ENCODE measurements around the gene DYNLL2.
A peak's percentile ranks its signal among the peaks of the same experiment; 100 is the strongest.
"Not testable (repeated sequence)": the region's sequence is repeated elsewhere in the genome, so short reads cannot be mapped to it uniquely, and the experiment has no call there.

Gene DYNLL2

DNA sequence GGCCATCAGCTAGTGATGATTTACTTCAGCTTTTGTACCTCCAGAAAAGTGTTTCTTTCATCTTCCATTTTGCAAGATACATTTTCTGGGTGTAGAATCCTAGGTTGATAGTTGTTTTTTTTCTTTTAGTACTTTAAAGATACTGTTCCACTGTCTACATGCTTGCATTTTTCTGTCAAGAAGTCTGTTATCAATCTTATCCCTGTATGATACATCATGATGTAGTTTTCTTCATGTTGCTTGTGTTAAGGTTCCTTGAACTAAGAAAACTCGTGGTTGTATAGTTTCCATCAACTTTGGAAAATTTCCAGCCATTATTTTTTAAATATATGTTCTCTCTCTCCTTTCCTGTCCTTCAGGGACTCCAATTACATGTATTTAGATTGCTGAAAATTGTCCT lies 24.1 kb downstream of the DYNLL2 start:
- no peak for DNase-seq

- DNase-seq = no peak
These were observed 26.0 kb downstream of the DYNLL2 start for GRCh38 chr17:58109197-58109596.

- DNase-seq = no peak
These were observed 26.8 kb downstream of the DYNLL2 start for GRCh38 chr17:58110012-58110411.

- DNase-seq = no peak
These were observed 28.5 kb downstream of the DYNLL2 start for GRCh38 chr17:58111676-58112075.

DNA sequence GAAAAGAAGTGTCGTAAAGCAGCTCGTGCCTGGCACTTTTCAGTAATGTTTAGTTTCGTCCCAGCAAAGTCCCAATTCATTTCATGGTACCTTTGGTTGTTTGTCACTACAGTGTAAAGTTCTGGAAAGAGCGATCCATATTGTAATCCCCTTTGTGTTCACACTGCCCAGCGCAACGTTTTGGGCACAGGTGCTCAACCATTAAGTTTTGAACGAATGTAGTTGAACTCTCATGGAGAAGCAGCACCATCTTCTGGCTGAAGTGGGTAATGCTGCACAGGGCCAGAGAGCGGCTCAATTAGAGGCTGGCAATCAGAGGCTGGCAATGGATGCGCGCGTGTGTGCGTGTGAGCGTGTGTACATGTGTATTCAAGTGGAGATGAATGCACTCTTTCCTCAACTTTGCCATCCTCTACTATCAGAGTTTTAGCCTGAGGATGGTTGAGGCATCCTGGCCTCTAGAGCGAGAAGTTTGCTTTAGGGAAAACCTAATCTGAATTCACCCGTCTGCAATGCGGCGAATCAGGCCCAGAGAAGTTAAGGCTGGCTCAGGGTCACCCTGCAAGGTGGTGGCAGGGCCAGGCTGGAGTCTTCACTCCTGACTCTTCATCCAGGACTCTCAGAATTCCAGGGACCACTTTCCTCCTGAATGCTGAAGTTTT lies 29.9 kb downstream of the DYNLL2 start:
- peak; percentile 84 for DNase-seq

DNA sequence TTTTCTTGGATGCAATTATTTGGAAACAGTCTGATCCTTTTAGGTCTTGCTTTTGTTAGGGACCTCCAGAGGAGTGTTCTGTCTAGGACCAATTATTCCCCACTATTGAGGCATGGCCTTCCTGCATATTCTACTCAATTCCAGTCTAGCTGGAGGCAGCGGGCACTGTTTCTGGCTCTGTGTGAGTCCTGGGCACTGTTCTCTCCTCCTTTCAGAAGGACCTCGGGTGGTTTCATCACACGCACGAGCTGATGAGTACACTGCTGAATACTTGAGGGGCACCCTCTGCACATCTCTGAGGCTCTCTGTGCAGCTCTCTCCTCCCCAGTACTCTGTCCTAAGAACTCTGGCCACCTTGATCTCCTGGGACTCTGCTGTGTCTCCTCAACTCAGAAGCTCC lies 30.7 kb downstream of the DYNLL2 start:
- DNase-seq = no peak

GRCh38 chr17:58117382-58117781 lies 34.2 kb downstream of the DYNLL2 start:
- DNase-seq = no peak

DNA sequence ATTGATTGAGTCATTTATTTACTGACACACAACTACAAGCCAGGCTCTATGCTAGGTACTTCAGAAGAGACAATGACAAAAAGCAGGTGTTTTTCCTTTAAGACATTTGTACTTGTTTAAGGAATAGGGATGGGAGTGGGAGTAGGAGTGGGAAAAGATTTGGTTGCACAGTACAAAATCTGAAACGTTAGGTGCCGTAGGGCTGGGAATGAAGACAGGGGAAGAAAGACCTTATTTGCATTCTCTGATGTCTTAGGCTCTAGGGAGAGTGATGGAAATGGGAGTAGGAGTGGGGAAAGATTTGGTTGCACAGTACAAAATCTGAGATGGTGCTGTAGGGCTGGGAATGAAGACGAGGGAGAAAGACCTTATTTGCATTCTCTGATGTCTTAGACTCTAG lies 36.3 kb downstream of the DYNLL2 start:
- no peak for DNase-seq

DNA sequence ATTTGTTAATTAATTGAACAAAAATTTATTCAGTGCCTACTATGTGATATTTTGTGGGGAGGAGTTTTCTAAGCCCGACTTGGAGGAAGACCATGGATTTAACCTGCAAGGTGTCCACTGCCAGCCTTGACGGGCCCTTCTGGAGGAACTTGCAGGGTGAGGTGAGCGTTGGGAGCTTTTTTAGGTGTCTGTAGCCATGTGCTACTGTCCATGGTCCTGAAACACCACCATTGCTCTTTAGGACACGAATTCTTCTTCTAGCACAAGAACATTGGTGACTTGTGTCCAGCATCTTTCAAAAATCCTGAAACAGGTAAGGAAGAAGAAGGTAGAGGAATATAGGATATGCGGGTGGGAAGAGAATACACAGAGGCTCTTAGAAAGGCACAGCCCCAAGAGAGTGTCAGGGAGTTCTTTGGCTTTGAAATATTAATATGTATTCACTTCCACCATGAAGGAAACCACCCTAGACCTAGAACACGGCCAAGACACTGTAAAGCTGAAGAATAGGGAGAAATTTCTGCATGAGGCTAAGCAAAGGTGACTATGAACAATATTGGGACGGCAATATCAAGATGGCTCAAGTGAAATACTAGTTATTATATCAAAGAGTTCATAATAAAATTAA lies 37.1 kb downstream of the DYNLL2 start:
- peak; percentile 20 for DNase-seq

GRCh38 chr17:58121925-58122324 lies 38.7 kb downstream of the DYNLL2 start:
- peak; percentile 23 for DNase-seq

GRCh38 chr17:58127846-58128245 lies 44.6 kb downstream of the DYNLL2 start:
- DNase-seq = no peak

- DNase-seq = not testable (repeated sequence)
These were observed 49.5 kb downstream of the DYNLL2 start for GRCh38 chr17:58132697-58133096.

GRCh38 chr17:58136669-58137279 lies 53.6 kb downstream of the DYNLL2 start:
- DNase-seq = no peak

DNA sequence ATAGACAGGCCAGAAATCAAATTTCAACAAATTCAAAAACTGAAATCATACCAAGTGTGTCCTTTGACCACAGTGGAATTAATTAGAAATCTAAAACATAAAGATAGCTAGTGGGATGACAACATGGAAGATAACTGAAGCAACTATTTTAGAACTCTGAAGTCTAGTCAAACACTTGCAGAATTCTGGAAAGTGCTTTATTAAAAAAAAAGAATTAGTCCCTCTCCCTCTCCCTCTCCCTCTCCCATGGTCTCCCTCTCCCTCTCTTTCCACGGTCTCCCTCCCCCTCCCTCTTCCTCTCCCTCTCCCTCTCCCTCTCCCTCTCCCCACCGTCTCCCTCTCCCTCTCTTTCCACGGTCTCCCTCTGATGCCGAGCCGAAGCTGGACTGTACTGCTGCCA lies 58.3 kb downstream of the DYNLL2 start:
- no peak for DNase-seq

DNA sequence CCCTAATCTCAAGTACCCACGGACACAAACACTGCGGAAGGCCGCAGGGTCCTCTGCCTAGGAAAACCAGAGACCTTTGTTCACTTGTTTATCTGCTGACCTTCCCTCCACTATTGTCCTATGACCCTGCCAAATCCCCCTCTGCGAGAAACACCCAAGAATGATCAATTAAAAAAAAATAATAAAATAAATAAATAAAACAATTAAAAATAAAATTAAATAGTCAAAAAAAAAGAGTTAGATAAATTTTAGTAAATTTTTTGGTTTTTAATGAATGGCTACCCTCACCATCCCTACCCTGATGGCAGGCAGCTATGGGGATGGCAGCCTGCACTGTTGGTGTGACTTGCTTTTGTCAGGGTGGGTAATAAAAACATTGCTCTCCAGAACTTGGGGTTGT lies 60.1 kb downstream of the DYNLL2 start:
- not testable (repeated sequence) for DNase-seq

DNA sequence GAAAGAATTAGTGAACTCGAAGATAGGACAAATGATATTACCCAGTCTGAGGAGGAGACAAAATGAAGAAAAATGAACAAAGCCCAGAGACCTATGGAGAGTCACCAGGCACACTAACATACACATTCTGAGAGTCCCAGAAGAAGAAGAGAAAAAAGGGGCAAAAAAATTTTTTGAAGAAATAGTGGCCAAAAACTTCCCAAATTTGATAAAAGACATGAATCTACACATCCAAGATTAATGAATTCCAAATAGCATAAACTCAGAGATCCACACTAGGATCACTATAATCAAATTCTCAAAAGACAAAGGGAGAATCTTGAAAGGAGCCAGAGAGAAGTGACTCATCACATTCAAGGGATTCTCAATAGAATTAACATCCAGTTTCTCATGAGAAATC lies 61.6 kb downstream of the DYNLL2 start:
- DNase-seq = no peak
